Measurements from ENCODE around the gene ANGPTL4. TPM values are rescaled to one million over a fixed set of nuclear protein-coding genes. Genes with fewer than 3 reads are reported as not detected.

Gene ANGPTL4
- total and polyA plus RNA-seq, 2 of the 13 experiments (the other 11 are each of a cell fraction or from before 2014, with no cell fraction given), result 0.80 to 21.7 TPM

DNA sequence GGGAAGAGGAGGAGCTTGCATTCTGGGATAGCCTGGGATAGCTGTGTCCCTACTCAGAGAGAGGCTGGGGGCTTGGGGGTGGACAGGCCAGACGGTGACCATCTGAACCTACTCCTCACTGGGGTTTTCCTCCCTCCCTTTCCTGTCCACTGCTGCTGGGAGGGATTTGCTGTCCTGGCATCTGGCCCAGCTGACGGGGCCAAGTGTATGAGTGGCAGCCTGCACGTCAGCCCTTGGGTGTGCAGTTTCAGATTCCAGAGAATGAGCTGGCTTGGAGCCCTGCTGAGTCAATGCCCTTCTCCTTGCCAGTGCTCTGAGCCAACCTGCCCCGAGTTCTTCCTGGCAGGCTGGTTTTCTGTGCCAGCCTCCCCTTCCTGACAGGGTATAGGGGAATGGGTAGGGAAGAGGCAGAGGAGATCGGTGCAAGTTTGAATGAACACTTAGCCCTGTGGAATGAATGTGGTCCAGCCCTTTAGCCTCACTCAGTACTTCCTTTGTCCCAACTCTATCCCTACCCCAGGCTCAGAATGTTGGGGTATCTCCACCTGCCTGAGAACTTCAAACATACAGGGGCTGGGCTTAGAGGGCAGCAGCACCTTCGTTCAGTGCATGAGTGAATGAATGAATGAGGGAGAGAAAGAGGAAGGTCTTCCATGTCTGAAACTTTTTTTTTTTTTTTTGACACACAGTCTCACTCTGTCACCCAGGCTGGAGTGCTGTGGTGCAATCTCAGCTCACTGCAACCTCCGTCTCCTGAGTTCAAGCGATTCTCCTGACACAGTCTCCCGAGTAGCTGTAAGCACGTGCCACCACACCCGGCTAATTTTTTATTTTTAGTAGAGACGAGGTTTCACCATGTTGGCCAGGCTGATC lies 1.8 kb upstream of the ANGPTL4 start (continued):
- no peak for TF ChIP-seq ZNF432 (CRISPR knock-in tag; IDR thresholded peaks at IDR 0.05; ENCODE audit: borderline replicate concordance)
- no peak for TF ChIP-seq NFRKB (IDR thresholded peaks at IDR 0.05)
- peak; percentile 37 for TF ChIP-seq ZNF574 (CRISPR knock-in tag; IDR thresholded peaks at IDR 0.05)
- peak; percentile 44; the same call in 1 of the 2 replicates for TF ChIP-seq MTA1 (CRISPR knock-in tag; IDR thresholded peaks at IDR 0.05; ENCODE audit: borderline replicate concordance)
- TF ChIP-seq PAF1 (CRISPR knock-in tag; IDR thresholded peaks at IDR 0.05), result no peak
- TF ChIP-seq ZSCAN12 (CRISPR knock-in tag; IDR thresholded peaks at IDR 0.05), result no peak
- no peak for TF ChIP-seq EED (CRISPR knock-in tag; IDR thresholded peaks at IDR 0.05)
- no peak for TF ChIP-seq ZNF703 (CRISPR knock-in tag; IDR thresholded peaks at IDR 0.05; ENCODE audit: borderline replicate concordance)
- no peak for TF ChIP-seq STAG1 (CRISPR knock-in tag; IDR thresholded peaks at IDR 0.05)
- TF ChIP-seq RFX3 (CRISPR knock-in tag; IDR thresholded peaks at IDR 0.05), result no peak
- TF ChIP-seq, protein P1, sequence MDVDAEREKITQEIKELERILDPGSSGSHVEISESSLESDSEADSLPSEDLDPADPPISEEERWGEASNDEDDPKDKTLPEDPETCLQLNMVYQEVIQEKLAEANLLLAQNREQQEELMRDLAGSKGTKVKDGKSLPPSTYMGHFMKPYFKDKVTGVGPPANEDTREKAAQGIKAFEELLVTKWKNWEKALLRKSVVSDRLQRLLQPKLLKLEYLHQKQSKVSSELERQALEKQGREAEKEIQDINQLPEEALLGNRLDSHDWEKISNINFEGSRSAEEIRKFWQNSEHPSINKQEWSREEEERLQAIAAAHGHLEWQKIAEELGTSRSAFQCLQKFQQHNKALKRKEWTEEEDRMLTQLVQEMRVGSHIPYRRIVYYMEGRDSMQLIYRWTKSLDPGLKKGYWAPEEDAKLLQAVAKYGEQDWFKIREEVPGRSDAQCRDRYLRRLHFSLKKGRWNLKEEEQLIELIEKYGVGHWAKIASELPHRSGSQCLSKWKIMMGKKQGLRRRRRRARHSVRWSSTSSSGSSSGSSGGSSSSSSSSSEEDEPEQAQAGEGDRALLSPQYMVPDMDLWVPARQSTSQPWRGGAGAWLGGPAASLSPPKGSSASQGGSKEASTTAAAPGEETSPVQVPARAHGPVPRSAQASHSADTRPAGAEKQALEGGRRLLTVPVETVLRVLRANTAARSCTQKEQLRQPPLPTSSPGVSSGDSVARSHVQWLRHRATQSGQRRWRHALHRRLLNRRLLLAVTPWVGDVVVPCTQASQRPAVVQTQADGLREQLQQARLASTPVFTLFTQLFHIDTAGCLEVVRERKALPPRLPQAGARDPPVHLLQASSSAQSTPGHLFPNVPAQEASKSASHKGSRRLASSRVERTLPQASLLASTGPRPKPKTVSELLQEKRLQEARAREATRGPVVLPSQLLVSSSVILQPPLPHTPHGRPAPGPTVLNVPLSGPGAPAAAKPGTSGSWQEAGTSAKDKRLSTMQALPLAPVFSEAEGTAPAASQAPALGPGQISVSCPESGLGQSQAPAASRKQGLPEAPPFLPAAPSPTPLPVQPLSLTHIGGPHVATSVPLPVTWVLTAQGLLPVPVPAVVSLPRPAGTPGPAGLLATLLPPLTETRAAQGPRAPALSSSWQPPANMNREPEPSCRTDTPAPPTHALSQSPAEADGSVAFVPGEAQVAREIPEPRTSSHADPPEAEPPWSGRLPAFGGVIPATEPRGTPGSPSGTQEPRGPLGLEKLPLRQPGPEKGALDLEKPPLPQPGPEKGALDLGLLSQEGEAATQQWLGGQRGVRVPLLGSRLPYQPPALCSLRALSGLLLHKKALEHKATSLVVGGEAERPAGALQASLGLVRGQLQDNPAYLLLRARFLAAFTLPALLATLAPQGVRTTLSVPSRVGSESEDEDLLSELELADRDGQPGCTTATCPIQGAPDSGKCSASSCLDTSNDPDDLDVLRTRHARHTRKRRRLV (CRISPR knock-in tag; IDR thresholded peaks at IDR 0.05), result no peak
- peak; percentile 67 for TF ChIP-seq FOSL2 (CRISPR knock-in tag; IDR thresholded peaks at IDR 0.05)
- TF ChIP-seq KLF9 (CRISPR knock-in tag; IDR thresholded peaks at IDR 0.05; ENCODE audit: low read depth), result no peak
- peak; percentile 66 for TF ChIP-seq XRCC5 (optimal IDR thresholded peaks at IDR 0.05; ENCODE audit: low read length)
- no peak for TF ChIP-seq HMG20A (CRISPR knock-in tag; IDR thresholded peaks at IDR 0.05; ENCODE audit: borderline replicate concordance)
- TF ChIP-seq, protein P2, sequence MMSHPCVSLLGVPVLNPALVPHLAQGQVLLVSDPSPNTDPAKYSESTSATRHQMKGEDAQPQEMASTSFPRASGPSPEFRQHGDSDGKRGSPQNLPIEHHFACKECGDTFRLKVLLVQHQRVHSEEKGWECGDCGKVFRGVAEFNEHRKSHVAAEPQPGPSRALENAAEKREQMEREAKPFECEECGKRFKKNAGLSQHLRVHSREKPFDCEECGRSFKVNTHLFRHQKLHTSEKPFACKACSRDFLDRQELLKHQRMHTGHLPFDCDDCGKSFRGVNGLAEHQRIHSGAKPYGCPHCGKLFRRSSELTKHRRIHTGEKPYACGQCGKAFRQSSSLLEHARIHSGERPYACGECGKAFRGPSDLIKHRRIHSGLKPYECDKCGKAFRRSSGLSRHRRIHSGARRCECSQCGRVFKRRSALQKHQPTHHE (CRISPR knock-in tag; IDR thresholded peaks at IDR 0.05; ENCODE audit: borderline replicate concordance), result no peak
- no peak; the same call in 1 of the 2 replicates for TF ChIP-seq PHF21A (CRISPR knock-in tag; IDR thresholded peaks at IDR 0.05)
- TF ChIP-seq ATF7-NPFF (CRISPR knock-in tag; IDR thresholded peaks at IDR 0.05; ENCODE audit: low read depth), result no peak
- TF ChIP-seq, protein P3, sequence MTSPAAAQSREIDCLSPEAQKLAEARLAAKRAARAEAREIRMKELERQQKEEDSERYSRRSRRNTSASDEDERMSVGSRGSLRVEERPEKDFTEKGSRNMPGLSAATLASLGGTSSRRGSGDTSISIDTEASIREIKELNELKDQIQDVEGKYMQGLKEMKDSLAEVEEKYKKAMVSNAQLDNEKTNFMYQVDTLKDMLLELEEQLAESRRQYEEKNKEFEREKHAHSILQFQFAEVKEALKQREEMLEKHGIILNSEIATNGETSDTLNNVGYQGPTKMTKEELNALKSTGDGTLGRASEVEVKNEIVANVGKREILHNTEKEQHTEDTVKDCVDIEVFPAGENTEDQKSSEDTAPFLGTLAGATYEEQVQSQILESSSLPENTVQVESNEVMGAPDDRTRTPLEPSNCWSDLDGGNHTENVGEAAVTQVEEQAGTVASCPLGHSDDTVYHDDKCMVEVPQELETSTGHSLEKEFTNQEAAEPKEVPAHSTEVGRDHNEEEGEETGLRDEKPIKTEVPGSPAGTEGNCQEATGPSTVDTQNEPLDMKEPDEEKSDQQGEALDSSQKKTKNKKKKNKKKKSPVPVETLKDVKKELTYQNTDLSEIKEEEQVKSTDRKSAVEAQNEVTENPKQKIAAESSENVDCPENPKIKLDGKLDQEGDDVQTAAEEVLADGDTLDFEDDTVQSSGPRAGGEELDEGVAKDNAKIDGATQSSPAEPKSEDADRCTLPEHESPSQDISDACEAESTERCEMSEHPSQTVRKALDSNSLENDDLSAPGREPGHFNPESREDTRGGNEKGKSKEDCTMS (CRISPR knock-in tag; conservative IDR thresholded peaks at IDR 0.05), result no peak
